PFSK-1 (cell line): ENCODE results near the gene UBE2V1.

Source experiments
- FOXP2 ChIP-seq: optimal IDR thresholded peaks from 2 replicates; pipeline ENCODE3; 2011; ENCODE audit warnings: borderline replicate concordance, control low read depth, inconsistent platforms; ENCODE audit not compliant: insufficient read depth; ENCODE audit errors: extremely low read length, extremely low read depth
- POLR2AphosphoS5 ChIP-seq: IDR thresholded peaks from 2 replicates; pipeline ENCODE4 v1.6.1; 2012; ENCODE audit warnings: low read depth, mild to moderate bottlenecking, control low read depth, low read length, moderate library complexity
- SIN3A ChIP-seq: IDR thresholded peaks from 2 replicates; pipeline ENCODE4 v1.6.1; 2012; ENCODE audit warnings: mild to moderate bottlenecking, low read length, moderate library complexity, borderline replicate concordance; ENCODE audit not compliant: insufficient read depth
- TAF1 ChIP-seq: IDR thresholded peaks from 2 replicates; pipeline ENCODE4 v1.6.1; 2012; ENCODE audit warnings: low read length, control low read depth, borderline replicate concordance; ENCODE audit not compliant: insufficient read depth
- TF ChIP-seq, protein P1 (sequence below), 2 experiments: IDR thresholded peaks; 2 replicates each; pipeline versions ENCODE4 v1.6.1 to v1.8.0; 2011 to 2012; ENCODE audit warnings: low read depth in 2 of 2, low read length in 2 of 2, control low read depth in 1 of 2, inconsistent platforms in 1 of 2, mild to moderate bottlenecking in 1 of 2, moderate library complexity in 1 of 2; ENCODE audit not compliant: insufficient read depth in 1 of 2

Gene UBE2V1

DNA sequence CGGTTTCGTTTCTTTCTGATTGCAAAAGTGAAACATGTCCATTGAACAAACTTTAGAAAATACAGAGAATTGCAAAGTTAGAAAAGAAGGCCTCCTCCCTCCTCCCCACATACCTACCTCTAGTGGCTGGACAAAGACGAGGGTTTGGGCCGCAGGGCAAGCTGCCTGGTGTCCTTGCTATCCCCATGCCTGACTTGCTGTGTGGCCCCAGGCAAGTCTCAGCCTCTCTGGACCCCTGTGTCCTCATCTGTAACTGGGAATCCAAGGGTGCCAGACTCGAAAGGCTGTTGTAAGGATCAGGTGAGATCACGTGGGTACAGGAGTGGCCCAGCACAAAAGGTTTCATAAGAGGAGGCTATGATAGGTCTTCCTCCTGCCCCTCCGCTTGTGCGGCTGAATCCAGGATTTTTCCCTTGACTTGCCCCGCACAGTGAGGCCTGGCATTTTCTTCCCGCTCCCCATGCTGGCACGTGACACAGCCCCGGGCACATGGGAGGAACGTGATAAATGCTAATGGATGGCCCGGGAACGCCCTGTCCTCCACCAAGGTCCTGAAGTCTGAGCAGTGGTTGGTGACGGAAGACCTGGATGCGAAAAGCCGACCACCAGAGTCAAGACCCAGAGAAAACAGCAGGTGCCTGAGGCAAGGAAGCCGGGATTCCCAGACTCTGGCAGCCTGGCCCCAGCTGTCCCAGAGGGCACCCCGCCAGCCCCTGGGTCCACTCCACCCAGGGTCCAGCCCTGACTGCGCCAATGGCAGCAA is 55.8 kb downstream of the UBE2V1 start:
- TF ChIP-seq POLR2AphosphoS5 (no peak), TAF1 (no peak), FOXP2 (no peak), SIN3A (no peak)
- TF ChIP-seq, protein P1, sequence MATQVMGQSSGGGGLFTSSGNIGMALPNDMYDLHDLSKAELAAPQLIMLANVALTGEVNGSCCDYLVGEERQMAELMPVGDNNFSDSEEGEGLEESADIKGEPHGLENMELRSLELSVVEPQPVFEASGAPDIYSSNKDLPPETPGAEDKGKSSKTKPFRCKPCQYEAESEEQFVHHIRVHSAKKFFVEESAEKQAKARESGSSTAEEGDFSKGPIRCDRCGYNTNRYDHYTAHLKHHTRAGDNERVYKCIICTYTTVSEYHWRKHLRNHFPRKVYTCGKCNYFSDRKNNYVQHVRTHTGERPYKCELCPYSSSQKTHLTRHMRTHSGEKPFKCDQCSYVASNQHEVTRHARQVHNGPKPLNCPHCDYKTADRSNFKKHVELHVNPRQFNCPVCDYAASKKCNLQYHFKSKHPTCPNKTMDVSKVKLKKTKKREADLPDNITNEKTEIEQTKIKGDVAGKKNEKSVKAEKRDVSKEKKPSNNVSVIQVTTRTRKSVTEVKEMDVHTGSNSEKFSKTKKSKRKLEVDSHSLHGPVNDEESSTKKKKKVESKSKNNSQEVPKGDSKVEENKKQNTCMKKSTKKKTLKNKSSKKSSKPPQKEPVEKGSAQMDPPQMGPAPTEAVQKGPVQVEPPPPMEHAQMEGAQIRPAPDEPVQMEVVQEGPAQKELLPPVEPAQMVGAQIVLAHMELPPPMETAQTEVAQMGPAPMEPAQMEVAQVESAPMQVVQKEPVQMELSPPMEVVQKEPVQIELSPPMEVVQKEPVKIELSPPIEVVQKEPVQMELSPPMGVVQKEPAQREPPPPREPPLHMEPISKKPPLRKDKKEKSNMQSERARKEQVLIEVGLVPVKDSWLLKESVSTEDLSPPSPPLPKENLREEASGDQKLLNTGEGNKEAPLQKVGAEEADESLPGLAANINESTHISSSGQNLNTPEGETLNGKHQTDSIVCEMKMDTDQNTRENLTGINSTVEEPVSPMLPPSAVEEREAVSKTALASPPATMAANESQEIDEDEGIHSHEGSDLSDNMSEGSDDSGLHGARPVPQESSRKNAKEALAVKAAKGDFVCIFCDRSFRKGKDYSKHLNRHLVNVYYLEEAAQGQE (IDR thresholded peaks at IDR 0.05; ENCODE audit: insufficient read depth in 1 of 2, low read depth in 2 of 2, low read length in 2 of 2), result no peak

DNA sequence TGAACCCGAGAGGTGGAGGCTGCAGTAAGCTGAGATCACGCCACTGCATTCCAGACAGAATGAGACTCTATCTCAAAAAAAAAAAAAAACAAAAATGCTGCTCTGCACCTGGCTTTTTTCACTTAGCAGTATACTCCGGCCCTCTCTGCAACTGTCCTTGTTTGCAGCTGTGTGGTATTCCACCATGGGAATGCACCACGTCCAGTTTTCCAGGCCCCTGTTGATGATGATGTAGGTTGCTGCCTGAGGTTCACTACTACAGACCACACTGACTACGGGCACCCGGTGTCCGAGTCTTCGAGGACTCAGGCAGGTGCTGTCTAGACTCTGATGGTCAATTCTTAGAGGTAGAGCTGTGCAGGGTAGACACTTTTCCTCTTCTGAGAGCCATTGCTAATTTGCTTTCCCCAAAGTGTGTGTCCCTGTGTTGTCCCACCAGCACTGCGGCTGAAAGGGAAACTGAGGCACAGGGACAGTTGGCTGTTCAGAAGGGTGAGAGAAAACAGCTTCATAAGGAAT is 56.5 kb downstream of the UBE2V1 start:
- no peak for TF ChIP-seq SIN3A
- TF ChIP-seq, protein P1 (IDR thresholded peaks at IDR 0.05; ENCODE audit: insufficient read depth in 1 of 2, low read depth in 2 of 2, low read length in 2 of 2), result no peak
- TF ChIP-seq TAF1, result no peak
- TF ChIP-seq FOXP2, result no peak
- no peak for TF ChIP-seq POLR2AphosphoS5

DNA sequence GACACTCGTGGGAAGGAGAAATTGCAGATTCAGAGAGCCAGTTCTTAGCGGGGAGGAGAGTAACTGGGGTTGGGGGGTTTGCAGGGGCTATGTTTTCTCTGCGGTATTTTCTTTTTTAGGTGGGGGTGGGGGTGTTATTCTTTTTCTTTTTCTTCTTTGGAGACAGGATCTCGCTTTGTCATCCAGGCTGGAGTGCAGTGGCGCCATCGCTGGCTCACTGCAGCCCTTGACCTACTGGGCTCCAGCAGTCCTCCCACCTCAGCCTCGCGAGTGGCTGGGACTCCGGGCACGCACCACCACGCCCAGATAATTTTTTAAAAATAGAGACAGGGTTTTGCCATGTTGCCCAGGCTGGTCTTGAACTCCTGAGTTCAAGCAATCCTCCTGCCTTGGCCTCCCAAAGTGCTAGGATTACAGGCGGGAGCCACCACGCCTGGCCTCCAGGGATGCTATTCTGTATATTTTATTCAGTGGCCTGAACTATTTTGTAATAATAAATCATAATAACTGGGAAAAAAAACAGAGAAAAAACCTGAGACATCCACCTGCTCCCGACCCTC is 57.3 kb downstream of the UBE2V1 start:
- TF ChIP-seq SIN3A (no peak), POLR2AphosphoS5 (no peak), FOXP2 (no peak), TAF1 (no peak)
- TF ChIP-seq, protein P1 (IDR thresholded peaks at IDR 0.05; ENCODE audit: insufficient read depth in 1 of 2, low read depth in 2 of 2, low read length in 2 of 2), result no peak

DNA sequence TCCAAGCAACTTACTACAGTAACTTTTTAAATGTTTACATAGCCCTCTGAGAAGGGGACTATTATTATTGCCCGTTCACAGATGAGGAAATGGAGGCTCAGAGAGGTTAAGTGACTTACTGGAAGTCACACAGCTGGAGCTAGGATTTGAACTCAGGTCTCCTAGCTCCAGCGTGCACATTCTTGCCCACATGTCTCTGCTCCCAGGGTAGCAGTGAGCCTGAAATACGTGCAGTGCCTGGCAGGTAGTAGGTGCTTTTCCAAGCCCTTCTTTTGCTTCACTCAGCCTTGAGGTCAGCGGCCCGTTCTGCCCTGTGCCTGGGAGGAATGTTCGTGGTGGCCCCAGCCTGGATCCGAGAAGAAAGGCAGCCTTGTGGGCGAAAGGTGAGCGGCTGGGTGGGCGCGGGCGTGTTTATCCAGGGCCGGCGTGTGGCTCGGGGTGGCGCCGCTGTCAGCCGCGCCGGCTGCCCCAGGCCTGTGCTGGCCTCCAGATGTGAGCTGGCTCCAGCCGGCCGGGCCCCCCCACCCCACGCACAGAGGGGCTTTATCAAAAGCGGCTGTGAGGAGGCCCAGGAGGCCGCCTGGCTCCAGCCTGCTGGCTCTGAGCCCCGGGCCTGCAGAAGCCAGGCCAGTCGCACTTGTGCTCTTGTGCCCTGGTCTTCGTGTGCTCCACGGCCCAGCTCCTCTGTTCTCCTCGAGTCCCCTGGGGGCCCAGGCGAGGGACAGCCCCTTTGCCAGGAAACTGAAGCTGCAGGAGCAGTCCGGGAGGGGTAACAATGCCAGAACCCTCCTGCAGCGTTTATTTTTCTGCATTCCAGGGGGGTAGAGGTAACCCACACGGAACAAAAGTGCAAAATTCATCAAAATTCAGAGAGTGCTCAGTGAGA is 58.1 kb downstream of the UBE2V1 start:
- TF ChIP-seq SIN3A (no peak), TAF1 (no peak)
- TF ChIP-seq, protein P1 (IDR thresholded peaks at IDR 0.05; ENCODE audit: insufficient read depth in 1 of 2, low read depth in 2 of 2, low read length in 2 of 2), result no peak
